OCI-LY3 (cell line): ENCODE measurements around the gene ZNF205.

Source experiments
- EZH2phosphoT487 ChIP-seq: fragments of 200-600 bp; shearing (Covaris generic); IDR thresholded peaks from 2 replicates; pipeline ENCODE4 v1.6.1; 2018; ENCODE audit warnings: antibody characterized with exemption, mixed run types, low read depth
- TF ChIP-seq, protein P1 (sequence below): fragments of 200-600, 300-600 bp; sonication (generic); IDR thresholded peaks from 2 replicates; pipeline ENCODE4 v1.5.1; 2014; ENCODE audit warnings: antibody characterized with exemption, low read length, low read depth

DNA sequence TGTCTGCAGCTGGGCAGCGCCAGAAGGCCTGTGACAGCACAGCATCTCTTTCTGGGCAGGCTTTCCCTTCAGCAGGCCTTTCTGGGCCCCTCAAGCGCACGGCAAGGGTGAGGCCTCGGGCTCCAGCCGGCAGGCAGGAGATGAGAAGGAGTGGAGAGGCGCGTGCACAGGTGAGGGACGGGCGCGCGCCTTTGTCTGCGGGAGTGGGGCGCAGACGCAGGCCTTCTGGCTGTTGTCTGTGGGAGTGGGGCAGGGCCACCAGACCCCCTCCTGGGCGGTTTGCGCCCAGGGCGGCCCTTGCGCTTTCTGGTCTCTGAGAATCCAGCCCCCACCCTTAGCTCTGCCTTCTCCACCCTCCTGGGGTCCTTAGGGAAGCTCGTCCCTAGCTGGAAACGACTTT lies 6.5 kb downstream of the ZNF205 start:
- TF ChIP-seq, protein P1, sequence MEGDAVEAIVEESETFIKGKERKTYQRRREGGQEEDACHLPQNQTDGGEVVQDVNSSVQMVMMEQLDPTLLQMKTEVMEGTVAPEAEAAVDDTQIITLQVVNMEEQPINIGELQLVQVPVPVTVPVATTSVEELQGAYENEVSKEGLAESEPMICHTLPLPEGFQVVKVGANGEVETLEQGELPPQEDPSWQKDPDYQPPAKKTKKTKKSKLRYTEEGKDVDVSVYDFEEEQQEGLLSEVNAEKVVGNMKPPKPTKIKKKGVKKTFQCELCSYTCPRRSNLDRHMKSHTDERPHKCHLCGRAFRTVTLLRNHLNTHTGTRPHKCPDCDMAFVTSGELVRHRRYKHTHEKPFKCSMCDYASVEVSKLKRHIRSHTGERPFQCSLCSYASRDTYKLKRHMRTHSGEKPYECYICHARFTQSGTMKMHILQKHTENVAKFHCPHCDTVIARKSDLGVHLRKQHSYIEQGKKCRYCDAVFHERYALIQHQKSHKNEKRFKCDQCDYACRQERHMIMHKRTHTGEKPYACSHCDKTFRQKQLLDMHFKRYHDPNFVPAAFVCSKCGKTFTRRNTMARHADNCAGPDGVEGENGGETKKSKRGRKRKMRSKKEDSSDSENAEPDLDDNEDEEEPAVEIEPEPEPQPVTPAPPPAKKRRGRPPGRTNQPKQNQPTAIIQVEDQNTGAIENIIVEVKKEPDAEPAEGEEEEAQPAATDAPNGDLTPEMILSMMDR, result no peak
- no peak for TF ChIP-seq EZH2phosphoT487
